Renal cortex interstitium (tissue), 15 donors: Measurements from ENCODE around the gene GLRX3. TPM values are rescaled to one million over a fixed set of nuclear protein-coding genes. Genes with fewer than 3 reads are reported as not detected.
"Not testable (repeated sequence)": the region's sequence is repeated elsewhere in the genome, so short reads cannot be mapped to it uniquely, and the experiment has no call there.

ENCODE experiments used
- DNase-seq, 11 donors: peaks; one replicate each; pipeline ENCODE4 v3.0.0-alpha.2; 2013; ENCODE audit warnings: low read depth in 9 of 11, low spot score in 4 of 11; ENCODE audit errors: extremely low read depth in 1 of 11
- long read RNA-seq, 16 experiments: transcript quantifications; one replicate each; lab custom pipeline, GENCODE V29; 2026
- polyA plus RNA-seq, 3 donors: library from polyadenylated mRNA; unstranded; fragments of 120-200 nt; gene quantifications; one replicate each; pipeline ENCODE4 v1.2.1, GENCODE V29; 2013; ENCODE audit not compliant: insufficient read length in 3 of 3

GLRX3 gene
- polyA plus RNA-seq: 10 to 100 TPM; 78.7 to 88.1 (median 81.0) TPM
- long read RNA-seq, donor 1, transcript GLRX3-201 (11 exons, 1,302 nt): major isoform, 22 of 51 reads
- long read RNA-seq, donor 1, partial matches to known transcripts: 24 of 51 reads
- long read RNA-seq, donor 1, other reads (novel, unspliced or antisense): 0 of 51 reads
- long read RNA-seq, donor 2, transcript GLRX3-201 (11 exons, 1,302 nt): major isoform, 23 of 52 reads
- long read RNA-seq, donor 2, partial matches to known transcripts: 24 of 52 reads
- long read RNA-seq, donor 2, other reads (novel, unspliced or antisense): 0 of 52 reads
- long read RNA-seq, donor 3, transcript GLRX3-201 (11 exons, 1,302 nt): major isoform, 47 of 76 reads
- long read RNA-seq, donor 3, partial matches to known transcripts: 22 of 76 reads
- long read RNA-seq, donor 3, other reads (novel, unspliced or antisense): 0 of 76 reads
- long read RNA-seq, donor 4, transcript GLRX3-202 (12 exons, 3,827 nt): minor isoform, 6 of 47 reads
- long read RNA-seq, donor 4, transcript GLRX3-201 (11 exons, 1,302 nt): major isoform, 27 of 47 reads
- long read RNA-seq, donor 4, partial matches to known transcripts: 11 of 47 reads
- long read RNA-seq, donor 4, other reads (novel, unspliced or antisense): 0 of 47 reads
- long read RNA-seq, donor 5: 0 reads
- long read RNA-seq, donor 6, transcript GLRX3-201 (11 exons, 1,302 nt): major isoform, 16 of 38 reads
- long read RNA-seq, donor 6, partial matches to known transcripts: 19 of 38 reads
- long read RNA-seq, donor 6, other reads (novel, unspliced or antisense): 0 of 38 reads
- long read RNA-seq, donor 7, transcript GLRX3-202 (12 exons, 3,827 nt): minor isoform, 11 of 75 reads
- long read RNA-seq, donor 7, transcript GLRX3-201 (11 exons, 1,302 nt): major isoform, 41 of 75 reads
- long read RNA-seq, donor 7, partial matches to known transcripts: 19 of 75 reads
- long read RNA-seq, donor 7, other reads (novel, unspliced or antisense): 0 of 75 reads
- long read RNA-seq, donor 8, transcript GLRX3-202 (12 exons, 3,827 nt): minor isoform, 6 of 65 reads
- long read RNA-seq, donor 8, transcript GLRX3-201 (11 exons, 1,302 nt): major isoform, 40 of 65 reads
- long read RNA-seq, donor 8, partial matches to known transcripts: 17 of 65 reads
- long read RNA-seq, donor 8, other reads (novel, unspliced or antisense): 0 of 65 reads
- long read RNA-seq, donor 9, transcript GLRX3-201 (11 exons, 1,302 nt): major isoform, 28 of 42 reads
- long read RNA-seq, donor 9, partial matches to known transcripts: 7 of 42 reads
- long read RNA-seq, donor 9, other reads (novel, unspliced or antisense): 0 of 42 reads
- long read RNA-seq, donor 10, transcript GLRX3-202 (12 exons, 3,827 nt): minor isoform, 6 of 58 reads
- long read RNA-seq, donor 10, transcript GLRX3-201 (11 exons, 1,302 nt): major isoform, 31 of 58 reads
- long read RNA-seq, donor 10, partial matches to known transcripts: 19 of 58 reads
- long read RNA-seq, donor 10, other reads (novel, unspliced or antisense): 0 of 58 reads
- long read RNA-seq, donor 11, transcript GLRX3-201 (11 exons, 1,302 nt): major isoform, 18 of 23 reads
- long read RNA-seq, donor 11, partial matches to known transcripts: 0 of 23 reads
- long read RNA-seq, donor 11, other reads (novel, unspliced or antisense): 0 of 23 reads
- long read RNA-seq, donor 12, transcript GLRX3-201 (11 exons, 1,302 nt): major isoform, 14 of 19 reads
- long read RNA-seq, donor 12, partial matches to known transcripts: 0 of 19 reads
- long read RNA-seq, donor 12, other reads (novel, unspliced or antisense): 0 of 19 reads
- long read RNA-seq, donor 13: 0 reads
- long read RNA-seq, donor 14, transcript GLRX3-201 (11 exons, 1,302 nt): major isoform, 27 of 40 reads
- long read RNA-seq, donor 14, partial matches to known transcripts: 11 of 40 reads
- long read RNA-seq, donor 14, other reads (novel, unspliced or antisense): 0 of 40 reads
- long read RNA-seq, donor 15, transcript GLRX3-201 (11 exons, 1,302 nt): major isoform, 14 of 16 reads
- long read RNA-seq, donor 15, partial matches to known transcripts: 0 of 16 reads
- long read RNA-seq, donor 15, other reads (novel, unspliced or antisense): 0 of 16 reads
- long read RNA-seq, donor 16, transcript GLRX3-201 (11 exons, 1,302 nt): major isoform, 78 of 114 reads
- long read RNA-seq, donor 16, transcript GLRX3-202 (12 exons, 3,827 nt): minor isoform, 13 of 114 reads
- long read RNA-seq, donor 16, partial matches to known transcripts: 17 of 114 reads
- long read RNA-seq, donor 16, other reads (novel, unspliced or antisense): 0 of 114 reads

GRCh38 chr10:130136226-130137089, at the start of gene GLRX3:
Gene GLRX3, plus strand, starts transcription at chr10:130136391. Its CDS starts 30 bp downstream, at chr10:130136421.
- peak in 10 of 11 donors; percentile 54 to 86 (median 82) for DNase-seq

GRCh38 chr10:130090565-130090964, 45.6 kb upstream of the GLRX3 start:
- DNase-seq: not testable (repeated sequence)

- no peak for DNase-seq
These were observed 36.8 kb upstream of the GLRX3 start for GRCh38 chr10:130099344-130099743.

- no peak for DNase-seq
These were observed 30.5 kb upstream of the GLRX3 start for GRCh38 chr10:130105724-130106123.

DNA sequence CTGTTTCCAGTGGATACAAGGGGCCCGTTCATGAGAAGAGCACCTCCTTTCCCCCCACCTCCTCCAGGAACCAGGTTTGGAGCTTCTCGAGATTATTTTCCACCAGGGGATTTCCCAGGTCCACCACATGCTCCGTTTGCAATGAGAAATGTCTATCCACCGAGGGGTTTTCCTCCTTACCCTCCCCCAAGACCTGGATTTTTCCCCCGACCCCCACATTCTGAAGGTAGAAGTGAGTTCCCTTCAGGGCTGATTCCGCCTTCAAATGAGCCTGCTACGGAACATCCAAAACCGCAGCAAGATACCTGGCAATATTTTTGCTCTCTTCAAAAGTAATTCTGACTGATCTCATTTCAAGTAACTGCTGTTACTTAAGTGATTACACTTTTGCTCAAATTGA, 28.0 kb upstream of the GLRX3 start:
- DNase-seq: not testable (repeated sequence)

GRCh38 chr10:130108934-130109604, 27.1 kb upstream of the GLRX3 start:
- DNase-seq: no peak

DNA sequence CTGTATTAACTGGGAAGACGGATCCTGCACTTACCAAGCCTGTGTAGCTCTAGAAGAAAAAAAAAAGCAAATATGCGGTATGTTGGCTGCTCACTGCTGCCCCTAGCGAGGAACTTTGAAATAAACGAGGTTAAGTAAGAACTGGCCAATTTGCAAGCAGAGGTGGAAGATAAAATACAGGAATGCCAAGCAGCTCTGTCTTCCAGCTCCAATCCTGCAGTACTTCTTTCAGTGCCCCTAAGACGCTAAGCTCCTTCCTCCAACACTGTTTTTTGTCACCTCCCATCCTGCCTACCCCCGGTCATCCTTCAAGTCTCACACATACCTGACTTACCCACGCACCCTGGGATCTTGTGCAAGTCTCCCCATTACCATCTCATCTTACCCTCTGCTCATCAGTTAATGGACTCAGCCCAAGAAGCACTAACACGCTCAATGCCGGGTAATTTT, 26.4 kb upstream of the GLRX3 start:
- peak; percentile 82 to 96 (median 91) for DNase-seq

DNA sequence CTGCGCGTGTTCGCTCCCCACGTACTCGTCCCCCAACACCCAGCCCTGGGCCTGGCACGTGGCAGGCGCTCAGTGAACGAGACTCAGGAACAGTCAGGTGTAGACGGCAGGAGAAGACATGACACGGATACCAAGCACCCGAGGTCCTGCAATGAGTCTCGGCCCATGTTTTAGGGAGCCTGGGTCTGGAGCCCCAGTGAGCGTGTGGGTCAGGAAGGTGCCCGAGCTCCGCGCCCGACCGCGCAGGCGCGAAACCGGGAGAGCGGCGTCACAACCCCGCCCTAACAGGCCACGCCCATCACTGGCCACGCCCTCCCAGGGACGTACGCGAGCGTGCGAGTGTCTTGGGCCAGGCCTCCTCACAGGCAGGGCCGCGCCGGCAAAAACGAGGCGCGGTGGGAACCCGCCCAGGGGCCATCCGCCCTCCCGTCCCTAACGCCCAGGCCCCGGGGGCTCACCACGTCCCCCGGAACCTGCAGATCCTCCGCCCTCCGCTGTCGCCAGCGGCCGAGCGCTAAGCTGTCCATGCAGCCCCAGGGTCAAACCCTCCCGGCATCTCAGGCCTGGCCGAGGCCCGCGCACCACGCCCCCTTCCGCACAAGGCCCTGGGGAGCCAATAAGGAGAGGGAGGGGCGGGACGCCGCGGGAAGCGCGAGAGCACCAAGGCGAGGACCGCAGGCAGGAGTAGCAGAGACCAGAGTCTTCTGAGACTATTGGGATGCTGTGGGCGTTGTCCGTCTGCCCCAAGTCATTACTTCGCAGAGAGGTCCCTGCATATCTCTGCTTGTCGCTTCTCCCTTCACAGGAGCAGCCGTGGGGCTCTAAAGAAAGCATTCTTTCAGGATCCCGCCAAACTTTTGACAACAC, 25.7 kb upstream of the GLRX3 start, which contains the start of gene C10orf143:
Gene C10orf143, minus strand, starts transcription at position 585 of the 867 bp plus-strand sequence. Its CDS starts 58 bp downstream, at position 527.
- peak; percentile 95 to 98 (median 96) for DNase-seq

DNA sequence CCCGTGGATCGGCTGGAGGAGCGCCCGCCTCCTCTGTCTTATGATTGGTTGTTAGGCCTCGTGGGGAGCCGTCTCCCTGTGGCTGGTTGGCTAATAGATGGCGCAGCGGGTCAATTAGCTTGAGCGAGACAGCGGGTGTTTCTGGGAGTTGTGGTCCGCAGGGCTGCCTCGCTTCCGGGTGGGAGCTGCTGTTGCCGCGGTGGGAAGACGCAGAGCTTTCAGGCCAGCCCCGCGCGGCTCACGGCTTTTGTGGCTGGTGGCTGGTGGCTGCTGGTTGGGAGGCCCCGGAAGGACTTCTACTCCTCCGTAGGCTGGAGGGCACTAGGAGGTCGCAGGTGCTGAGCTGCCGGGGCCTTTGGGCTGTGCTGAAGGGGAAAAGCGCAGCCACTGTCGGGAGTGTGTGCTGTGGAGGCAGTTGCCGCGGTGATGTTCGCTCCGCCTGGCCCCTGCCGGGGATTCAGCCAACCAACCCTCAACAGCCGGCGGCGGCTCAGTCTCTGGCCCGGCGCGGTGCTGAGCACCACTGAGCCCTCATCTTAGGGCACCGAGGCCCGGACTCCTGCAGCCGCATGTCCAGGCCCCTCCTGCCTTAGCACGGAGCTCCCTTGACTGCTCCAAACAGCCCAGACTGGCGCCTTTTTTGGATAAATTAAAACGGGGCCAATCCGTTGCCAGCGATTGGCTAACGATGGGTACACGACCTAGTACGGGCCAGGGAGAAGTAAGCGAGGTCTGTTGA, 24.9 kb upstream of the GLRX3 start:
- DNase-seq: peak; percentile 68 to 98 (median 96)

GRCh38 chr10:130111852-130112180, 24.4 kb upstream of the GLRX3 start:
- no peak for DNase-seq

DNA sequence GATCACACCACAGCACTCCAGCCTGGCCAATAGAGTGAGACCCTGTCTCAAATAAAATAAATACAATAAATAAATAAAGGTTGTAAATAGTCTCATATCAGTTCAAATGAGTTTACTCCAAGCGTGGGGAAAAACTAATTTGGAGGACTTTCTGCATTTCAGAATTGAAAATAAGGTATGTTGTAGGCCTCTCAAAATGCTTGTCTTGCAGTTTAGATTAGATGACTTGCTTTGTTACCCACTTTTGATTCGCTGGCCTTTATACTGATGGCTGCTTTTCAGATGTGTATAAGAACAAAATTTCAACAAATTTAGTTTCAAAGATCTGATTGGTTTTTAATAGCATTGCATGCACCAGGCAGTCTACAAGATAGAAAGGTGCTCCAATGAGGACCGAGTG, 23.4 kb upstream of the GLRX3 start:
- no peak for DNase-seq

- DNase-seq: not testable (repeated sequence)
These were observed 19.2 kb upstream of the GLRX3 start for GRCh38 chr10:130116942-130117341.

- not testable (repeated sequence) for DNase-seq
These were observed 18.7 kb upstream of the GLRX3 start for GRCh38 chr10:130117535-130117934.
